ENCODE data around the gene CEP112.
"Not testable (repeated sequence)": the region's sequence is repeated elsewhere in the genome, so short reads cannot be mapped to it uniquely, and the experiment has no call there.

The CEP112 gene

DNA sequence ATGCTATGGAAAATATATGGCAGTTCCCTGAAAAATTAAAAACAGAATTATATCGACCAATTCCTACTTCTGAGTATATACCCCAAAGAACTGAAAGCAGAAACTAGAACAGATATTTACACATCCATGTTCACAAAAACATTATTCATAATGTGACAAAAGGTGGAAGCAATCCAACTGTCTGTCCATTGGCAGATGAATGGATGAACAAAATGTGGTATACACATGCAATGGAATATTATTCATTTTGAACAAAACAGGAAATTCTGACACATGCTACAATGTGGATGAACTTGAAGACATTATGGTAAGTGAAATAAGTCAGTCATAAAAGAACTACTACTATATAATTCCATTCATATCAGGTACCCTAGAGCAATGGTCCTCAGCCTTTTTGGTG, 367.0 kb downstream of the CEP112 start:
- no peak for FAIRE-seq
- no peak for TF ChIP-seq TAF1 (IDR thresholded peaks at IDR 0.05; ENCODE audit: low read depth, low read length)
- no peak for TF ChIP-seq POLR2A (IDR thresholded peaks at IDR 0.05; ENCODE audit: low read depth, low read length)
- no peak for TF ChIP-seq POLR2AphosphoS5 (IDR thresholded peaks at IDR 0.05; ENCODE audit: low read depth, low read length)
- TF ChIP-seq POU2F2 (IDR thresholded peaks at IDR 0.05; ENCODE audit: low read depth, low read length) = no peak
- no peak for TF ChIP-seq PAX5 (IDR thresholded peaks at IDR 0.05; ENCODE audit: insufficient read depth, low read length, severe bottlenecking)
- TF ChIP-seq SPI1 (IDR thresholded peaks at IDR 0.05; ENCODE audit: low read depth, low read length) = no peak
- no peak for DNase-seq (ENCODE audit: insufficient read length, low spot score)

DNA sequence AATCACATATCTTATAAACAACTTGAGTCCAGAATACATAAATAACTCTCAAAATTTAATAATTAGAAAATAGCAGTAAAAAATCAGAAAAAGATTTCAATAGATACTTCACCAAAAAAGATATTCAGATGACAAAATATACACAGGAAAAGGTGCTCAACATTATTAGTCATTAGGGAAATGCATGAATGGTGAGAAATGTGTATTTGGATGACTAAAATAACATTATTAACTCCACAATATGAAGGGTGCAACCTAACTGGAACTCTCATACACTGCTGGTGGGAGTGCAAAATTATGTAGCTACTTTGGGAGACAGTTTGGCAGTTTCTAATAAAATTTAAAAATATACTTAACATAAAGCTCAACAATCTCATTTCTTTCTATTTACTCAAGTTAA, 368.2 kb downstream of the CEP112 start:
- TF ChIP-seq PAX5 (IDR thresholded peaks at IDR 0.05; ENCODE audit: insufficient read depth, low read length, severe bottlenecking) (no peak), SPI1 (IDR thresholded peaks at IDR 0.05; ENCODE audit: low read depth, low read length) (no peak), POU2F2 (IDR thresholded peaks at IDR 0.05; ENCODE audit: low read depth, low read length) (no peak), POLR2A (IDR thresholded peaks at IDR 0.05; ENCODE audit: low read depth, low read length) (no peak), TAF1 (IDR thresholded peaks at IDR 0.05; ENCODE audit: low read depth, low read length) (no peak), POLR2AphosphoS5 (IDR thresholded peaks at IDR 0.05; ENCODE audit: low read depth, low read length) (no peak)
- FAIRE-seq = no peak
- DNase-seq (ENCODE audit: insufficient read length, low spot score) = no peak

DNA sequence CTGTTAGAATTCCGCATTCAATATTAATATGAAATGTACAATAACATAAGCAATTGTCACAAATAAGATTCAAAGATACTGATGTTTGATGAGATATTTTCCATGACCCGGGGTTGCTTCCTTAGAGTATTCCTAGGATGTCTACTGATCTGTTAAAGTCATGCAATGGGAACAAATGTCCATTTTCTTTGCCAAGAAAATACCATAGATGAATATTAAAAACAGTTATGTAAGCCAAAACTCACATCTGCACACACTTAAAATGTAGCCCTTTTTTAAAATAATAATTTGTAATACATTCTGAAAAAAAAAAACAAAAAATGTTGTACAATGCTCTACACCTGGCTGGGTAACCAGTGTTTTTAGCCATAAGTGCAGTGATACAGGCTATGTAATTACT, 371.1 kb downstream of the CEP112 start:
- FAIRE-seq (no peak), DNase-seq (ENCODE audit: insufficient read length, low spot score) (no peak)
- TF ChIP-seq POLR2A (IDR thresholded peaks at IDR 0.05; ENCODE audit: low read depth, low read length) = no peak
- TF ChIP-seq TAF1 (IDR thresholded peaks at IDR 0.05; ENCODE audit: low read depth, low read length) = no peak
- no peak for TF ChIP-seq PAX5 (IDR thresholded peaks at IDR 0.05; ENCODE audit: insufficient read depth, low read length, severe bottlenecking)
- no peak for TF ChIP-seq POLR2AphosphoS5 (IDR thresholded peaks at IDR 0.05; ENCODE audit: low read depth, low read length)
- no peak for TF ChIP-seq POU2F2 (IDR thresholded peaks at IDR 0.05; ENCODE audit: low read depth, low read length)
- TF ChIP-seq SPI1 (IDR thresholded peaks at IDR 0.05; ENCODE audit: low read depth, low read length) = no peak

DNA sequence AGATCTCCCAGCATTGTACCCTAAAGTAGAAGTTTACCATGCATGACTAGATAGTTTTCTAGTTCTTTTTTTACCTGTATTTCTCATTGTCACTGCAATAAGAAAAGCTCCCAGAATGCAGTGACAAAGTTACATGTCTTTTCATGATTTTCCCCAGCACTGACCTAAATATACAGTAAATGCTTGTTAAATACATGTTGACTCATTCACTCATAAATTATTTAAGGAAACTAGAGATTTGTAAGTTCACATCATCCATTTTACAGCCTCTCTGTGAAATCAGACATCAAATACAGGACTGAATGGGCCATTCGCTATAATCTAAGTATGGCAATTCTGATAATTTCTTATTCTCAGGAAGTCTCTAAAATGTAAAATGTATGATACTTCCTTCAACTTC, 371.6 kb downstream of the CEP112 start:
- FAIRE-seq (no peak), DNase-seq (ENCODE audit: insufficient read length, low spot score) (no peak)
- TF ChIP-seq POLR2AphosphoS5 (IDR thresholded peaks at IDR 0.05; ENCODE audit: low read depth, low read length) (no peak), POU2F2 (IDR thresholded peaks at IDR 0.05; ENCODE audit: low read depth, low read length) (no peak), TAF1 (IDR thresholded peaks at IDR 0.05; ENCODE audit: low read depth, low read length) (no peak), POLR2A (IDR thresholded peaks at IDR 0.05; ENCODE audit: low read depth, low read length) (no peak), PAX5 (IDR thresholded peaks at IDR 0.05; ENCODE audit: insufficient read depth, low read length, severe bottlenecking) (no peak), SPI1 (IDR thresholded peaks at IDR 0.05; ENCODE audit: low read depth, low read length) (no peak)

DNA sequence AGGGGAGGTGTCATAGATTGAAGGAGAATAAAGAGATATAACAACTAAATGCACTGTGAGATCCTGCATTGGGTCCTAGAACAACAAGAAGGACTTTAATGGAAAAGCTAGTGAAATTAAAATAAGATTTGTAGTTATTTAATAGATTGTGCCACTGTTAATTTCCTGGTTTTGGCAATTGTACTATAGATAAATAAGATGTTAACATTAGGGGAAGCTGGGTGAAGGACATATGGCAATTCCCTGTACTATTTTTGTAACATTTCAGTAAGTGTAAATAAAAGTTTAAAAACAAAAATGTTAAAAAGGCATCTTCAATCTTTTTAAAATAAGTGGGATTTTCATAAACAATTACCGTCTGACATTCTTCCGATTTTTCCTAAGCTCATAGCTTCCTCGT, 372.1 kb downstream of the CEP112 start:
- DNase-seq (ENCODE audit: insufficient read length, low spot score) (no peak), FAIRE-seq (no peak)
- TF ChIP-seq TAF1 (IDR thresholded peaks at IDR 0.05; ENCODE audit: low read depth, low read length) = no peak
- no peak for TF ChIP-seq POLR2A (IDR thresholded peaks at IDR 0.05; ENCODE audit: low read depth, low read length)
- no peak for TF ChIP-seq SPI1 (IDR thresholded peaks at IDR 0.05; ENCODE audit: low read depth, low read length)
- no peak for TF ChIP-seq POU2F2 (IDR thresholded peaks at IDR 0.05; ENCODE audit: low read depth, low read length)
- no peak for TF ChIP-seq PAX5 (IDR thresholded peaks at IDR 0.05; ENCODE audit: insufficient read depth, low read length, severe bottlenecking)
- TF ChIP-seq POLR2AphosphoS5 (IDR thresholded peaks at IDR 0.05; ENCODE audit: low read depth, low read length) = no peak

DNA sequence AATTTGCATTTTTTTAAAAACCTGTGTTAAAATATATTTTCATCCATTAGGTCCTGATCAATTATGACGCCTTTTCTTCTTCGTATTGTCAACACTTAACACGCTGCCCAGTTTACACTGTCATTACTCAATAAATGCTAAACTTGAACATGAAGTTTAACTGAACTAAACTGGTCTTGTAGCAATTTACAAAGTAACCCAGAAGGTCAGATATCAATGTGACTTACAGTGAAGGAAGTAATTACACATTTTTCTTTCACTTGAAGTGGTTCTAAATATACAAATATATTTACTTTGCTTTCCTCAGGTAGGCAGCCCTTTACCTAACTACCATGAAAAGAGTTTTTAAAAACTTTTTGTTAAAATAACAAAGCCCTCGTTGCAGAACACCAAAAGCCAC, 374.0 kb downstream of the CEP112 start:
- TF ChIP-seq POU2F2 (IDR thresholded peaks at IDR 0.05; ENCODE audit: low read depth, low read length) (no peak), POLR2AphosphoS5 (IDR thresholded peaks at IDR 0.05; ENCODE audit: low read depth, low read length) (no peak), POLR2A (IDR thresholded peaks at IDR 0.05; ENCODE audit: low read depth, low read length) (no peak), SPI1 (IDR thresholded peaks at IDR 0.05; ENCODE audit: low read depth, low read length) (no peak), PAX5 (IDR thresholded peaks at IDR 0.05; ENCODE audit: insufficient read depth, low read length, severe bottlenecking) (no peak), TAF1 (IDR thresholded peaks at IDR 0.05; ENCODE audit: low read depth, low read length) (no peak)
- FAIRE-seq = no peak
- DNase-seq (ENCODE audit: insufficient read length, low spot score) = no peak

DNA sequence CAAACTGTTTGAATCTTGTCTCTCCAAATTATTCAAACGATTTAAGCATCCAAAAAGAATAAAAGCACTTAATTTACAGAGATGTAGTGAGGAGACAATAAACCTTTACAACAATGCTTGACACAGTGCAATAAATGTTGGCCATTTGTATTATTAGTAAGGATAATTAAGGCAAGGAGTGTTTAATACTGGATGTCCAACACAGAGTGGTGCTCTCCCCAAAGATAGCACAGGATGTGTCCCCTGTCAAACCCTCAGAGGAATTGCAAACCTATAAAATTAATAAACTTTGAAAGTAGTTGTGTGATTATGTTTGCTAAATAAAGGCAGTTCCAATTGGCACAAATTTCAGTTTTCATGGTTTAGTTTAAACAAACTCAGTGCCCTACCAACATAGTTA, 377.5 kb downstream of the CEP112 start:
- DNase-seq (ENCODE audit: insufficient read length, low spot score) = no peak
- TF ChIP-seq POLR2A (IDR thresholded peaks at IDR 0.05; ENCODE audit: low read depth, low read length) (no peak), SPI1 (IDR thresholded peaks at IDR 0.05; ENCODE audit: low read depth, low read length) (no peak), POU2F2 (IDR thresholded peaks at IDR 0.05; ENCODE audit: low read depth, low read length) (no peak), PAX5 (IDR thresholded peaks at IDR 0.05; ENCODE audit: insufficient read depth, low read length, severe bottlenecking) (no peak), POLR2AphosphoS5 (IDR thresholded peaks at IDR 0.05; ENCODE audit: low read depth, low read length) (no peak), TAF1 (IDR thresholded peaks at IDR 0.05; ENCODE audit: low read depth, low read length) (no peak)
- no peak for FAIRE-seq

DNA sequence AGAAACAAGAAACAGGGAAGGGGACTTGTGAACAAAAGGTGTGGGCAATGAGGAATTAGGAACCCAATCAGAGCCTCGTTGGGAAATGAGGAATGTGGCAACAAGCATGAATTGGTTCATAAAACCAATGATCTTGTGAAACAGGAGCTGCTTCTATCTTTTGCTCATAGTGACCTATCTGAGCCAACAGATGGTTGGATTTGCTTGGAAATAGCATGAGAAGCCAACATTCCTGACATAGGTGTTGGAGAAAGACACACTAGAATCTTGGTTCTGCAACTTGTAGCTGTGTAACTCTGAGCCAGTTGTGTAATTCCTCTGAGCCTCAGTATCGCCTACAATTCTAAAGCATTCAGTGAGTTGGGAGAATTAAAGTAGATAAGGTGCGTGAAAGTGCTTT, 378.6 kb downstream of the CEP112 start:
- no peak for TF ChIP-seq TAF1 (IDR thresholded peaks at IDR 0.05; ENCODE audit: low read depth, low read length)
- TF ChIP-seq PAX5 (IDR thresholded peaks at IDR 0.05; ENCODE audit: insufficient read depth, low read length, severe bottlenecking) = no peak
- no peak for TF ChIP-seq POLR2A (IDR thresholded peaks at IDR 0.05; ENCODE audit: low read depth, low read length)
- no peak for TF ChIP-seq POLR2AphosphoS5 (IDR thresholded peaks at IDR 0.05; ENCODE audit: low read depth, low read length)
- no peak for TF ChIP-seq POU2F2 (IDR thresholded peaks at IDR 0.05; ENCODE audit: low read depth, low read length)
- TF ChIP-seq SPI1 (IDR thresholded peaks at IDR 0.05; ENCODE audit: low read depth, low read length) = no peak
- DNase-seq (ENCODE audit: insufficient read length, low spot score) = no peak
- no peak for FAIRE-seq

DNA sequence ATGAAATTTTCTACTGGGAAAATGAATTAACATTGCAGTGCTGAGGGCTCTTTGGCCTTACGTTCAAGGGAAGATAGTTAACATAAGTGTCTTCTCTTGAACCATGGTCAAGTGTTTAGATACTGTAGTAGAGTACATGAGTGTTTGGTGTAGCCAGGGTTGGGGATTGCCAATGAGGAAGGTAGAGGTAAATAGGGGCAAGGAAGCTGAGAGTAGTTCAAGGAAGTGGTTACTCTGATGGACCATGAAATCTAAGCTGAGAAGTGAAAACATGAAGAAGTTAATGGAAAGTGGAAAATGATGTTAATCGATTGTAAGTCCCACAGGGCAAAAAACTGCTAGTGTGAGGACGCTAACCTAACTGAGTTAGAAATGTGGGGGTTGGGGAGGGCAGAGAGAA, 380.9 kb downstream of the CEP112 start:
- no peak for TF ChIP-seq POLR2AphosphoS5 (IDR thresholded peaks at IDR 0.05; ENCODE audit: low read depth, low read length)
- TF ChIP-seq POU2F2 (IDR thresholded peaks at IDR 0.05; ENCODE audit: low read depth, low read length) = no peak
- no peak for TF ChIP-seq PAX5 (IDR thresholded peaks at IDR 0.05; ENCODE audit: insufficient read depth, low read length, severe bottlenecking)
- no peak for TF ChIP-seq SPI1 (IDR thresholded peaks at IDR 0.05; ENCODE audit: low read depth, low read length)
- no peak for TF ChIP-seq TAF1 (IDR thresholded peaks at IDR 0.05; ENCODE audit: low read depth, low read length)
- no peak for TF ChIP-seq POLR2A (IDR thresholded peaks at IDR 0.05; ENCODE audit: low read depth, low read length)
- no peak for FAIRE-seq
- no peak for DNase-seq (ENCODE audit: insufficient read length, low spot score)

DNA sequence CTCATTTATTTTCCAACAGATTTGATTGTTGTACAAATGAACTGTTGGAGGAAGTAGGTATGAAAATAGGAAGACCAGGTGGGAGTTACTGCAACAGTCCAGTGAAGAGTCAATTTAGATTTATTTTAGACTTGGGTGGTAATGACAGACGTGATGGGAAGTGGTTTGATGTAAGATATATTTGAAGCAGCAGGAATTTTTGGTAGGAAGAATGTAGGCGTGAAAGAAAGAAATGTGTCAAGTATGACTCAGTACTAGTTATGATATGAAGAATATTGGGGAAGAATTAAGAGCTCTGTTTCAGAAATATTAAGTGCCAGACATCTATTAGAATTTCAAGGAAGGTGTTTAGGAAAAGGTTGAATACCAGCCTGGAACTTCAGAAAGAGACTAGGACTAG, 382.6 kb downstream of the CEP112 start:
- FAIRE-seq (no peak), DNase-seq (ENCODE audit: insufficient read length, low spot score) (no peak)
- TF ChIP-seq POLR2A (IDR thresholded peaks at IDR 0.05; ENCODE audit: low read depth, low read length) (no peak), PAX5 (IDR thresholded peaks at IDR 0.05; ENCODE audit: insufficient read depth, low read length, severe bottlenecking) (no peak), POU2F2 (IDR thresholded peaks at IDR 0.05; ENCODE audit: low read depth, low read length) (no peak), TAF1 (IDR thresholded peaks at IDR 0.05; ENCODE audit: low read depth, low read length) (no peak), POLR2AphosphoS5 (IDR thresholded peaks at IDR 0.05; ENCODE audit: low read depth, low read length) (no peak), SPI1 (IDR thresholded peaks at IDR 0.05; ENCODE audit: low read depth, low read length) (no peak)

DNA sequence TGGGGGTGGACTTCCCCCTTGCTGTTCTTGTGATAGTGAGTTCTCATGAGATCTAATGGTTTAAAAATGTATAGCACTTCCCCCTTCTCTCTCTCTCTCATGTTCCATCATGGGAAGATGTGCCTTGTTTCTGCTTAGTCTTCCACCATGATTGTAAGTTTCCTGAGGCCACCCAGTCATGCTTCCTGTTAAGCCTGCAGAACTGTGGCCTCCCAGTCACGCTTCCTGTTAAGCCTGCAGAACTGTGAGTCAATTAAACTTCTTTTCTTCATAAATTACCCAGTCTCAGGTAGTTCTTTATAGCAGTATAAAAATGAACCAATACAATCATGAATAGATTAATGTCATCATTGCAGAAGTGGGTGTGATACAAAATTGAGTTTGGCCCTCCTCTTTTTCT, 383.4 kb downstream of the CEP112 start:
- FAIRE-seq; DNase-seq (ENCODE audit: insufficient read length, low spot score): not testable (repeated sequence)

All from GM12891 (cell line).